Mesenchymal stem cell (in vitro differentiated cells and primary cell): ENCODE measurements around the gene CERS3. TPM values are rescaled to one million over a fixed set of nuclear protein-coding genes. Genes with fewer than 3 reads are reported as not detected.

Source experiments
- DNase-seq: peaks from one replicate; pipeline ENCODE4 v3.0.0-alpha.2; 2013
- H2AFZ ChIP-seq: one replicate; pipeline ENCODE4 v1.6.1; 2013; ENCODE audit warnings: low read depth, mild to moderate bottlenecking, control low read depth, inconsistent platforms, low read length, moderate library complexity
- H2AK5ac ChIP-seq: 2 replicates; pipeline ENCODE4 v1.6.1; 2013; ENCODE audit warnings: low read length, moderate library complexity, mild to moderate bottlenecking, inconsistent platforms; ENCODE audit not compliant: severe bottlenecking
- H2BK120ac ChIP-seq: one replicate; pipeline ENCODE4 v1.6.1; 2013; ENCODE audit warnings: low read depth, mild to moderate bottlenecking, inconsistent platforms, low read length, moderate library complexity
- H2BK12ac ChIP-seq, 2 experiments: one replicate each; pipeline ENCODE4 v1.6.1; 2013; ENCODE audit warnings: inconsistent platforms in 2 of 2, low read length in 2 of 2, mild to moderate bottlenecking in 2 of 2, moderate library complexity in 2 of 2, control low read depth in 1 of 2
- H2BK15ac ChIP-seq: one replicate; pipeline ENCODE4 v1.6.1; 2013; ENCODE audit warnings: mild to moderate bottlenecking, low read depth, inconsistent platforms; ENCODE audit not compliant: poor library complexity, severe bottlenecking
- H2BK5ac ChIP-seq: 2 replicates; pipeline ENCODE4 v1.6.1; 2013; ENCODE audit warnings: low read depth, mild to moderate bottlenecking, low read length, control low read depth, inconsistent platforms; ENCODE audit not compliant: poor library complexity, severe bottlenecking
- H3K14ac ChIP-seq, 2 experiments: one replicate each; pipeline ENCODE4 v1.6.1; 2013; ENCODE audit warnings: inconsistent platforms in 2 of 2, low read length in 2 of 2, control low read depth in 1 of 2, mild to moderate bottlenecking in 1 of 2, moderate library complexity in 1 of 2
- H3K18ac ChIP-seq, 2 experiments: one replicate each; pipeline ENCODE4 v1.6.1; 2013; ENCODE audit warnings: inconsistent platforms in 2 of 2, low read length in 2 of 2, control low read depth in 1 of 2, low read depth in 1 of 2, mild to moderate bottlenecking in 1 of 2
- H3K23ac ChIP-seq, 2 experiments: one replicate each; pipeline ENCODE4 v1.6.1; 2013; ENCODE audit warnings: inconsistent platforms in 2 of 2, low read length in 2 of 2, mild to moderate bottlenecking in 2 of 2, moderate library complexity in 2 of 2, control low read depth in 1 of 2
- H3K27ac ChIP-seq: 2 replicates; pipeline ENCODE4 v1.5.1; 2013; ENCODE audit warnings: mild to moderate bottlenecking, moderate library complexity, low read length, control low read depth, inconsistent platforms; ENCODE audit not compliant: poor library complexity, severe bottlenecking
- H3K27me3 ChIP-seq, 2 experiments: 2 replicates each; pipeline versions ENCODE4 v1.6.1 to v1.7.0; 2013; ENCODE audit warnings: low read length in 2 of 2, mild to moderate bottlenecking in 2 of 2, moderate library complexity in 2 of 2, control low read depth in 1 of 2, inconsistent platforms in 1 of 2; ENCODE audit not compliant: control insufficient read depth in 1 of 2, insufficient read depth in 1 of 2
- H3K36me3 ChIP-seq, 2 experiments: 2 replicates each; pipeline versions ENCODE4 v1.6.1 to v1.7.0; 2013; ENCODE audit warnings: low read length in 2 of 2, control low read depth in 1 of 2, inconsistent platforms in 1 of 2, low read depth in 1 of 2, mild to moderate bottlenecking in 1 of 2; ENCODE audit not compliant: insufficient read depth in 2 of 2, control insufficient read depth in 1 of 2
- H3K4ac ChIP-seq, 2 experiments: one replicate each; pipeline ENCODE4 v1.6.1; 2013; ENCODE audit warnings: inconsistent platforms in 2 of 2, low read length in 2 of 2, mild to moderate bottlenecking in 2 of 2, moderate library complexity in 2 of 2, control low read depth in 1 of 2, low read depth in 1 of 2
- H3K4me1 ChIP-seq: 2 replicates; pipeline ENCODE4 v1.6.1; 2013; ENCODE audit warnings: low read depth, low read length, control low read depth; ENCODE audit not compliant: control insufficient read depth, insufficient read depth
- H3K4me2 ChIP-seq: 2 replicates; pipeline ENCODE4 v1.6.1; 2013; ENCODE audit warnings: low read length, mild to moderate bottlenecking, inconsistent platforms; ENCODE audit not compliant: poor library complexity, severe bottlenecking
- H3K4me3 ChIP-seq, 2 experiments: 2 replicates each; pipeline versions ENCODE4 v1.5.1 to v1.7.0; 2013; ENCODE audit warnings: low read length in 2 of 2, mild to moderate bottlenecking in 2 of 2, control low read depth in 1 of 2, low read depth in 1 of 2; ENCODE audit not compliant: insufficient read depth in 1 of 2
- H3K79me1 ChIP-seq: replicated peaks from 2 replicates; pipeline ENCODE4 v1.6.1; 2013; ENCODE audit warnings: mild to moderate bottlenecking, control low read depth, low read length, inconsistent platforms; ENCODE audit not compliant: poor library complexity, severe bottlenecking
- H3K9ac ChIP-seq: 2 replicates; pipeline ENCODE4 v1.7.0; 2013; ENCODE audit warnings: mild to moderate bottlenecking, low read length, moderate library complexity
- H3K9me3 ChIP-seq: 2 replicates; pipeline ENCODE4 v1.7.0; 2013; ENCODE audit warnings: mild to moderate bottlenecking, low read length; ENCODE audit not compliant: control insufficient read depth
- H4K8ac ChIP-seq: one replicate; pipeline ENCODE4 v1.6.1; 2013; ENCODE audit warnings: inconsistent platforms, mild to moderate bottlenecking, low read length, moderate library complexity
- H4K91ac ChIP-seq: one replicate; pipeline ENCODE4 v1.6.1; 2013; ENCODE audit warnings: mild to moderate bottlenecking, low read length, inconsistent platforms
- WGBS: methylation state at CpG from one replicate; pipeline ENCODE4 v1.1.7; 2013; ENCODE audit warnings: mixed read lengths; 5-methylcytosine and 5-hydroxymethylcytosine counted together
- polyA plus RNA-seq, 2 experiments: library from polyadenylated mRNA; stranded (reverse); fragments of 200-250 nt; gene quantifications; one replicate each; pipeline ENCODE4 v1.2.3, GENCODE V29; 2013

The CERS3 gene
- not detected for polyA plus RNA-seq (2013, experiment 1 of 2)
- not detected for polyA plus RNA-seq (2013, experiment 2 of 2)

GRCh38 chr15:100528833-100529428, at the start of gene CERS3:
CERS3 (minus strand) TSS chr15:100528950; CDS start chr15:100501849, 27,101 bp downstream.
- H4K8ac ChIP-seq: no peak within 1 kb of the TSS
- H3K27me3 ChIP-seq: peaks cover 0 to 16% of the 10 kb centered on the region in 2 experiments
- WGBS: 84% methylated on average over 10 of the region's 10 CpGs
- H3K18ac ChIP-seq: no peak within 1 kb of the TSS
- H3K4me1 ChIP-seq: no peaks in the 10 kb centered on the region
- no peak within 1 kb of the TSS for H2AK5ac ChIP-seq
- H3K27ac ChIP-seq: no peak within 1 kb of the TSS
- H2BK5ac ChIP-seq: no peak within 1 kb of the TSS
- H3K36me3 ChIP-seq: no peaks in the 10 kb centered on the region
- no peaks in the 10 kb centered on the region for H3K9me3 ChIP-seq
- no peak for DNase-seq
- H3K9ac ChIP-seq: no peak within 1 kb of the TSS
- H3K14ac ChIP-seq: no peak within 1 kb of the TSS
- no peak within 1 kb of the TSS for H2BK12ac ChIP-seq
- H3K79me1 ChIP-seq: no peaks in the 10 kb centered on the region
- no peak within 1 kb of the TSS for H4K91ac ChIP-seq
- H2AFZ ChIP-seq: no peak within 1 kb of the TSS
- H2BK120ac ChIP-seq: no peak within 1 kb of the TSS
- no peak within 1 kb of the TSS for H2BK15ac ChIP-seq
- no peak within 1 kb of the TSS for H3K4ac ChIP-seq
- H3K4me2 ChIP-seq: no peak within 1 kb of the TSS
- H3K4me3 ChIP-seq: no peak within 1 kb of the TSS
- H3K23ac ChIP-seq: no peak within 1 kb of the TSS

GRCh38 chr15:100573526-100573925, 44.8 kb upstream of the CERS3 start:
- H2BK5ac ChIP-seq: no peak overlapping the region
- no peak overlapping the region for H2BK120ac ChIP-seq
- H3K79me1 ChIP-seq: peaks cover 5% of the 10 kb centered on the region
- no peak overlapping the region for H3K4ac ChIP-seq
- no peak overlapping the region for H3K14ac ChIP-seq
- peaks cover 2% of the 10 kb centered on the region for H3K4me1 ChIP-seq
- H3K9ac ChIP-seq: no peak overlapping the region
- no peak for DNase-seq
- no peak overlapping the region for H2AK5ac ChIP-seq
- H3K36me3 ChIP-seq: peaks cover 7 to 39% of the 10 kb centered on the region in 2 experiments
- H3K4me3 ChIP-seq: no peak overlapping the region
- no peak overlapping the region for H2AFZ ChIP-seq
- no peak overlapping the region for H2BK15ac ChIP-seq
- no peak overlapping the region for H2BK12ac ChIP-seq
- H3K4me2 ChIP-seq: no peak overlapping the region
- no peak overlapping the region for H3K18ac ChIP-seq
- H4K91ac ChIP-seq: no peak overlapping the region
- over 99% methylated on average over 4 of the region's 4 CpGs for WGBS
- no peak overlapping the region for H3K27ac ChIP-seq
- no peaks in the 10 kb centered on the region for H3K27me3 ChIP-seq
- H4K8ac ChIP-seq: no peak overlapping the region
- no peaks in the 10 kb centered on the region for H3K9me3 ChIP-seq
- H3K23ac ChIP-seq: no peak overlapping the region

GRCh38 chr15:100572362-100572983, 43.7 kb upstream of the CERS3 start:
- Histone ChIP-seq H3K14ac (no peak overlapping the region), H2BK15ac (no peak overlapping the region), H2BK5ac (no peak overlapping the region), H3K4me1 (peaks cover 2% of the 10 kb centered on the region), H2BK12ac (no peak overlapping the region), H3K18ac (no peak overlapping the region), H2AFZ (no peak overlapping the region), H3K4me2 (no peak overlapping the region), H3K9me3 (no peaks in the 10 kb centered on the region), H4K8ac (no peak overlapping the region), H2BK120ac (no peak overlapping the region), H3K79me1 (peaks cover 6% of the 10 kb centered on the region), H3K27ac (no peak overlapping the region), H3K27me3 (no peaks in the 10 kb centered on the region), H3K4ac (no peak overlapping the region), H3K36me3 (peaks cover 11 to 43% of the 10 kb centered on the region in 2 experiments), H4K91ac (no peak overlapping the region), H3K23ac (no peak overlapping the region), H2AK5ac (no peak overlapping the region), H3K4me3 (no peak overlapping the region), H3K9ac (no peak overlapping the region)
- DNase-seq: peak; percentile 11
- WGBS: no CpG with 5 or more reads among the region's 4 CpGs

- Histone ChIP-seq H2AFZ (no peak overlapping the region), H3K79me1 (peaks cover 6% of the 10 kb centered on the region), H3K4me1 (peaks cover 2% of the 10 kb centered on the region), H2BK5ac (no peak overlapping the region), H3K18ac (no peak overlapping the region), H4K91ac (no peak overlapping the region), H3K4me2 (no peak overlapping the region), H2BK12ac (no peak overlapping the region), H2BK15ac (no peak overlapping the region), H3K4me3 (no peak overlapping the region), H3K27me3 (no peaks in the 10 kb centered on the region), H3K4ac (no peak overlapping the region), H4K8ac (no peak overlapping the region), H2BK120ac (no peak overlapping the region), H3K9ac (peak overlapping the region; percentile 33), H3K36me3 (peaks cover 11 to 48% of the 10 kb centered on the region in 2 experiments), H3K9me3 (no peaks in the 10 kb centered on the region), H3K14ac (no peak overlapping the region), H2AK5ac (no peak overlapping the region), H3K23ac (no peak overlapping the region), H3K27ac (no peak overlapping the region)
- DNase-seq: no peak
- WGBS: 94% methylated on average over 6 of the region's 6 CpGs
Observed at GRCh38 chr15:100571592-100572167, 42.9 kb upstream of the CERS3 start.
